Panc1 (cell line): ENCODE measurements around the gene NTRK2. TPM values are rescaled to one million over a fixed set of nuclear protein-coding genes. Genes with fewer than 3 reads are reported as not detected.

Experiments used
- ATAC-seq: fragments of 200-7000 bp; cut with Tn5 transposase; 2 replicates; pipeline ENCODE4 v1.9.1; 2020; ENCODE audit warnings: mild to moderate bottlenecking, moderate library complexity
- BruUV-seq: library from RNA; stranded (reverse); fragments of 400-500 nt; replicated peaks from 2 replicates; lab custom pipeline; 2021; lab: Mats Ljungman, UMichigan
- CTCF ChIA-PET: fragments of 300-600 bp; sonication (Branson Sonifier 250); formaldehyde crosslinking; loops from one replicate; lab custom pipeline; 2022; ENCODE audit warnings: antibody characterized with exemption; lab: Charles Lee
- POLR2A ChIA-PET: fragments of 300-600 bp; sonication (Branson Sonifier 250); formaldehyde crosslinking; loops from one replicate; lab custom pipeline; 2022; ENCODE audit warnings: antibody characterized with exemption; lab: Charles Lee
- DNase-seq: peaks from one replicate; pipeline ENCODE4 v3.0.0-alpha.2; 2010; ENCODE audit warnings: low read depth, low spot score
- H3K27ac ChIP-seq: 2 replicates; pipeline ENCODE4 v1.5.1; 2011; ENCODE audit warnings: mild to moderate bottlenecking, low read length, inconsistent platforms
- H3K27me3 ChIP-seq: fragments of 200-500 bp; sonication (Bioruptor generic); 2 replicates; pipeline ENCODE4 v1.6.0; 2014; ENCODE audit warnings: low read length, inconsistent platforms; ENCODE audit not compliant: control insufficient read depth, insufficient read depth
- H3K36me3 ChIP-seq: fragments of 200-500 bp; sonication (Bioruptor generic); 2 replicates; pipeline ENCODE4 v1.5.1; 2014; ENCODE audit warnings: inconsistent platforms, mild to moderate bottlenecking, low read length, moderate library complexity; ENCODE audit not compliant: control insufficient read depth, insufficient read depth
- H3K4me1 ChIP-seq: 2 replicates; pipeline ENCODE4 v1.5.1; 2011; ENCODE audit warnings: inconsistent platforms, mild to moderate bottlenecking, low read length, moderate library complexity; ENCODE audit not compliant: control insufficient read depth, insufficient read depth
- H3K4me3 ChIP-seq, 2 experiments: 2 replicates each; pipeline ENCODE4 v1.5.1; 2011 to 2012; ENCODE audit warnings: low read depth in 2 of 2, low read length in 2 of 2, mild to moderate bottlenecking in 2 of 2, inconsistent platforms in 1 of 2, moderate library complexity in 1 of 2
- H3K9me3 ChIP-seq: fragments of 200-500 bp; sonication (Bioruptor generic); 2 replicates; pipeline ENCODE4 v1.5.1; 2014; ENCODE audit warnings: low read depth, mild to moderate bottlenecking, inconsistent platforms, low read length, moderate library complexity; ENCODE audit not compliant: control insufficient read depth, insufficient read depth
- POLR2AphosphoS5 ChIP-seq: IDR thresholded peaks from 2 replicates; pipeline ENCODE4 v1.6.1; 2012; ENCODE audit warnings: mild to moderate bottlenecking, low read depth, low read length, moderate library complexity
- SIN3A ChIP-seq: IDR thresholded peaks from 2 replicates; pipeline ENCODE4 v1.6.1; 2012; ENCODE audit warnings: low read depth, mild to moderate bottlenecking, low read length, moderate library complexity, borderline replicate concordance; ENCODE audit not compliant: insufficient read depth
- TCF7L2 ChIP-seq: IDR thresholded peaks from 2 replicates; pipeline ENCODE4 v1.6.1; 2011; ENCODE audit warnings: mild to moderate bottlenecking, low read depth, low read length, inconsistent platforms
- in situ Hi-C: cut with HindIII; loops from 2 replicates; pipeline ENCODE4 v1.10.0; 2016; ENCODE audit warnings: low sequenced_read_pairs, low pct_unique_long_range_greater_than_20kb
- intact Hi-C: fragments of 100-400 bp; cut with micrococcal nuclease; formaldehyde crosslinking; loops from one replicate; pipeline ENCODE4 v1.10.0; 2022; ENCODE audit not compliant: unreplicated experiment
- total RNA-seq: library from RNA; stranded (reverse); gene quantifications from one replicate; pipeline ENCODE4 v1.2.1, GENCODE V29; 2021; ENCODE audit not compliant: unreplicated experiment
- TF ChIP-seq, protein P1 (sequence below), 2 experiments: IDR thresholded peaks; 2 replicates each; pipeline ENCODE4 v1.6.1; 2011 to 2012; ENCODE audit warnings: low read depth in 2 of 2, control low read depth in 1 of 2, low read length in 1 of 2, mild to moderate bottlenecking in 1 of 2, moderate library complexity in 1 of 2; ENCODE audit not compliant: insufficient read depth in 1 of 2
- TF ChIP-seq, protein P2 (sequence below): fragments of 450-650 bp; IDR thresholded peaks from 2 replicates; pipeline ENCODE4 v1.5.1; 2017; ENCODE audit warnings: mild to moderate bottlenecking

NTRK2 gene
- total RNA-seq, 1 experiment from 2014 or later = 0.23 TPM

DNA sequence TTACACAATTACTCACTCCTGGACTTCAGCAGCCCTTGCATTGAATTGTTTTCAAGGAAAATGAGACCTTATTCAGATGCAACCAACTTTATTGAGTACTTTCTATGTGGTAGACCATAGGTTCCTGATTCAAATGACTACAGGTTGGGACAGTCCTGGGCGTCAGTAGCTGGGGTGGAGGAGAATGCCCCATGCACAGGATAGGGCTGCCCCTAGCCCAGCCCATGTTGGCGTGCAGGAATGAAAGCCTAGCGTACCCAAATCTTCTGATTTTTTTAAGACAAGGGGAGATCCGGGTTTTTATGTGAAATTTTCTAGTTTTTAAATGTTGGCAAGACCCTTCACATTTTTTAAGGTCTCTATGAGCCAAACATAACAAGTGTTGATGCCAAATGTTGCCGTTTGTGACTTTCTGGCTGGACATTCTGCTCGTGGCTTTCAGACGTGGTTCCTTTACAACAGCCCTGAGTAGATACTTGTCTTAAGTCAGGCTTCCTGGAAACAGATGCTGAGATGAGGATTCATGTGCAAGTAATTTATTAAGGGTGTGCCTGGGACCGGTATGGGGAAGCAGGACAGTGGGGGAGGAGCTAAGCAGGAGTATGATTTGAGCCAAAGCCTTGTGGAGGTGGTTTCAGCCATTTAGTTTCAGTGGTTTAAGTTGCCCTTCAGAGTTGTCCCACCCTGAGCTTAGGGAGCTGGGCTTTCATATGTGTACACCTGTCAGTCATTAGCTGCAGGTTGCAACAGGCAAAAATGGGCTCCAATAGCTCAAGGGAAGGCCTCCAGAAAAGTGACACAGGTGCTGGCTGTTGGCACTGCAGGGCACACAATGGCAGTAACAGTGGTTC is 154.1 kb downstream of the NTRK2 start:
- TF ChIP-seq POLR2AphosphoS5 (no peak), SIN3A (no peak), TCF7L2 (no peak)
- TF ChIP-seq, protein P1, sequence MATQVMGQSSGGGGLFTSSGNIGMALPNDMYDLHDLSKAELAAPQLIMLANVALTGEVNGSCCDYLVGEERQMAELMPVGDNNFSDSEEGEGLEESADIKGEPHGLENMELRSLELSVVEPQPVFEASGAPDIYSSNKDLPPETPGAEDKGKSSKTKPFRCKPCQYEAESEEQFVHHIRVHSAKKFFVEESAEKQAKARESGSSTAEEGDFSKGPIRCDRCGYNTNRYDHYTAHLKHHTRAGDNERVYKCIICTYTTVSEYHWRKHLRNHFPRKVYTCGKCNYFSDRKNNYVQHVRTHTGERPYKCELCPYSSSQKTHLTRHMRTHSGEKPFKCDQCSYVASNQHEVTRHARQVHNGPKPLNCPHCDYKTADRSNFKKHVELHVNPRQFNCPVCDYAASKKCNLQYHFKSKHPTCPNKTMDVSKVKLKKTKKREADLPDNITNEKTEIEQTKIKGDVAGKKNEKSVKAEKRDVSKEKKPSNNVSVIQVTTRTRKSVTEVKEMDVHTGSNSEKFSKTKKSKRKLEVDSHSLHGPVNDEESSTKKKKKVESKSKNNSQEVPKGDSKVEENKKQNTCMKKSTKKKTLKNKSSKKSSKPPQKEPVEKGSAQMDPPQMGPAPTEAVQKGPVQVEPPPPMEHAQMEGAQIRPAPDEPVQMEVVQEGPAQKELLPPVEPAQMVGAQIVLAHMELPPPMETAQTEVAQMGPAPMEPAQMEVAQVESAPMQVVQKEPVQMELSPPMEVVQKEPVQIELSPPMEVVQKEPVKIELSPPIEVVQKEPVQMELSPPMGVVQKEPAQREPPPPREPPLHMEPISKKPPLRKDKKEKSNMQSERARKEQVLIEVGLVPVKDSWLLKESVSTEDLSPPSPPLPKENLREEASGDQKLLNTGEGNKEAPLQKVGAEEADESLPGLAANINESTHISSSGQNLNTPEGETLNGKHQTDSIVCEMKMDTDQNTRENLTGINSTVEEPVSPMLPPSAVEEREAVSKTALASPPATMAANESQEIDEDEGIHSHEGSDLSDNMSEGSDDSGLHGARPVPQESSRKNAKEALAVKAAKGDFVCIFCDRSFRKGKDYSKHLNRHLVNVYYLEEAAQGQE (IDR thresholded peaks at IDR 0.05; ENCODE audit: insufficient read depth in 1 of 2, low read depth in 2 of 2, low read length in 1 of 2) = no peak
- TF ChIP-seq, protein P2, sequence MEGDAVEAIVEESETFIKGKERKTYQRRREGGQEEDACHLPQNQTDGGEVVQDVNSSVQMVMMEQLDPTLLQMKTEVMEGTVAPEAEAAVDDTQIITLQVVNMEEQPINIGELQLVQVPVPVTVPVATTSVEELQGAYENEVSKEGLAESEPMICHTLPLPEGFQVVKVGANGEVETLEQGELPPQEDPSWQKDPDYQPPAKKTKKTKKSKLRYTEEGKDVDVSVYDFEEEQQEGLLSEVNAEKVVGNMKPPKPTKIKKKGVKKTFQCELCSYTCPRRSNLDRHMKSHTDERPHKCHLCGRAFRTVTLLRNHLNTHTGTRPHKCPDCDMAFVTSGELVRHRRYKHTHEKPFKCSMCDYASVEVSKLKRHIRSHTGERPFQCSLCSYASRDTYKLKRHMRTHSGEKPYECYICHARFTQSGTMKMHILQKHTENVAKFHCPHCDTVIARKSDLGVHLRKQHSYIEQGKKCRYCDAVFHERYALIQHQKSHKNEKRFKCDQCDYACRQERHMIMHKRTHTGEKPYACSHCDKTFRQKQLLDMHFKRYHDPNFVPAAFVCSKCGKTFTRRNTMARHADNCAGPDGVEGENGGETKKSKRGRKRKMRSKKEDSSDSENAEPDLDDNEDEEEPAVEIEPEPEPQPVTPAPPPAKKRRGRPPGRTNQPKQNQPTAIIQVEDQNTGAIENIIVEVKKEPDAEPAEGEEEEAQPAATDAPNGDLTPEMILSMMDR = no peak
- intact Hi-C loops = no loop called here
- ChIA-PET POLR2A (no interaction called here), CTCF (no interaction called here)
- BruUV-seq = no TSS peak
- H3K4me1 ChIP-seq = no peaks in the 10 kb centered on the region
- no peaks in the 10 kb centered on the region for H3K9me3 ChIP-seq
- no peaks in the 10 kb centered on the region for H3K27me3 ChIP-seq
- in situ Hi-C loops = no loop called here
- H3K27ac ChIP-seq = no peak overlapping the region
- DNase-seq (no peak), ATAC-seq (no peak)
- H3K4me3 ChIP-seq = no peak overlapping the region
- no peaks in the 10 kb centered on the region for H3K36me3 ChIP-seq

DNA sequence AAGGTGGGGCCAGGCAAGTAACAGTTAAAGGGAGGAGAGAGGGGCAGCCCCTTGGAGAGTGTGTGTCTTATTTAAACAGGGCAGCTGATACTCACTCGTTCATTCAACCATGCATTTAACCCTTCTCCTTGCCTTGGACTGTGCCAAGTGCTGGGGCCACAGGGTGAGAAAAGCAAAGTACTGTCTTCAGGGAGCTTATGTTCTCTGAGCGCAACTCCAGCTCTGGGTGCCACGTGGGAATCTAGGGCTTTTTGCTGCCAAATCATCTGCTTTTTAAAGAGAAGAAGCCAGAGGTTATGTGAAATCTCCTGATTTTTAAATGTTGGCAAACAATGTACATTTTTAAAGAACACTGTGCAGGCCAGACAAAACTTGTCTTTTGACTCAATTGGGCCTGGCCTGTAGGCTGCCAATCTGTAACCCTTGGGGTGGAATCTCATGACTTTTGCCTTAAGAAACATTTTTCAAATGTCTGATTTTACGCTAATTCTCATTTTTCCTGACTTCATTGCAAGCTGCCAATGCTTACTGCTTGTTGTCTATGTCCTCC is 157.8 kb downstream of the NTRK2 start:
- TF ChIP-seq POLR2AphosphoS5 (no peak), TCF7L2 (no peak), SIN3A (no peak)
- TF ChIP-seq, protein P2 = no peak
- TF ChIP-seq, protein P1 (IDR thresholded peaks at IDR 0.05; ENCODE audit: insufficient read depth in 1 of 2, low read depth in 2 of 2, low read length in 1 of 2) = no peak
- Histone ChIP-seq H3K27ac (no peak overlapping the region), H3K9me3 (no peaks in the 10 kb centered on the region), H3K4me1 (no peaks in the 10 kb centered on the region), H3K36me3 (no peaks in the 10 kb centered on the region), H3K4me3 (no peak overlapping the region), H3K27me3 (no peaks in the 10 kb centered on the region)
- DNase-seq (no peak), ATAC-seq (no peak)
- in situ Hi-C loops = no loop called here
- intact Hi-C loops = no loop called here
- BruUV-seq = no TSS peak
- CTCF ChIA-PET = no interaction called here
- POLR2A ChIA-PET = no interaction called here
